GM18505 (cell line): ENCODE data around the gene CREBBP.
"Not testable (repeated sequence)": the region's sequence is repeated elsewhere in the genome, so short reads cannot be mapped to it uniquely, and the experiment has no call there.

Experiments used
- ATAC-seq: cut with Tn5 transposase; IDR thresholded peaks from one replicate; pipeline ENCODE4 v1.9.1; 2021; ENCODE audit not compliant: unreplicated experiment
- POLR2A ChIP-seq: IDR thresholded peaks from 4 replicates; pipeline ENCODE4 v1.6.1; 2011; ENCODE audit warnings: borderline replicate concordance; ENCODE audit not compliant: insufficient read depth, insufficient read length; ENCODE audit errors: extremely low read depth

The CREBBP gene

DNA sequence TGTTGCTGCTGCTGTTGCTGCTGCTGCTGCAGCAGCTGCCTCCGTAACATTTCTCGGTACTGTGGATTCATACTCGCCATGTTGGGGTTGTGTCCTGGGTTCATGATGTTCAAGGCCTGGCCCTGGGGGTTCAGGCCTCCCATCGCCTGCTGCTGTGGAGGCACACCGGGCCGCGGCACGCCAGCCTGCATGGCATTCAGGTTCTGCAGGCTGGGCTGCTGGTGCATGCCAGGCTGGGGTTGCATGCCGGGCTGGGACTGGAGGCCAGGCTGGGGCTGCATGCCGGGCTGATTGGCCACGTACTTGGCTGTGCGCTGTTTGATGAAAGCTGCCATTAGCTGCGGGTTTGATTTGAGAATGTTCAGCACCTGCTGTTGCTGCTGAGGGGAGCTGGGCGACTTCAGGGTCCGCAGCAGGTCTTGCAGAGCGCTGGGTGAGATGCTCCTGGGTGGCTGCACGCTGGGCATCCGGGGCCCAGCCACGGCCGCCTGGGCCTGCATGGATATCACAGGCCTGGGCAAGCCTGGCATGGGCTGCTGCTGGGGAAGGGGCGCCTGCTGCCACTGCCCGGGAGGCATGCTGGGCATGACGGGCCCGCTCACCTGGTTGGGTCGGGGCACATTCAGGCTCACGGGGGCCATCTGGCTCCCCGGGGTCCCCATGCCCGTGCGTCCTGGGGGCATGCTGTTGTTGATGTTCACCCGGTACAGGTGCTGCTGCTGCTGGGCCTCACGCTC is 151.9 kb downstream of the CREBBP start:
- TF ChIP-seq POLR2A: no peak
- ATAC-seq: no peak

DNA sequence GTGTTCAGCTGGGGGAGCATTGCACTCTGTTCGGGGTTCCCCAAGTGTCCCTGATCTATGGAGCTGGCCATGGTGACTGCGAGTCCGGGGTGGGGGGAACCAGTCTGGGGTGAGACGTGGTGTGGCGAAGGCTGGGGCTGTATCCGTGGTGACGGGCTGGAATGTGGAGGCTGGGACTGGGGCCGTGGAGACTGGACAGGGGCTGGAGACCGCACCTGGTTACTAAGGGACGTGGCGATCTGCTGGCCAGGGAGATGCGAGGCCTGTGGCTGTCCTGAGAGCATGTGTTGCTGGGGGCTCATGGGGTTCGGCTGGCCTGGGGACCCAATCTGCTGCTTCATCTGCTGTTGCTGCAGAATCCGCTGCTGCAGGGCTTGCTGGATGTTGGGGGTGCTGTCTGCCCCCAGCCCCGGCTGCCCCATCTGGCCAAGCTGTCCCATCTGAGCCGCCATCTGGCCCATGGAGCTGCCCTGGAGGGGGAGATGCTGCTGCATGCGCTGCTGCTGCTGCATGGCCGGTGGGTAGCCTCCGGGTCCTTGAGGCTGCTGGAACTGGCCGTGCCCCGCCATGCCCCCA is 152.6 kb downstream of the CREBBP start:
- ATAC-seq: no peak
- no peak for TF ChIP-seq POLR2A

DNA sequence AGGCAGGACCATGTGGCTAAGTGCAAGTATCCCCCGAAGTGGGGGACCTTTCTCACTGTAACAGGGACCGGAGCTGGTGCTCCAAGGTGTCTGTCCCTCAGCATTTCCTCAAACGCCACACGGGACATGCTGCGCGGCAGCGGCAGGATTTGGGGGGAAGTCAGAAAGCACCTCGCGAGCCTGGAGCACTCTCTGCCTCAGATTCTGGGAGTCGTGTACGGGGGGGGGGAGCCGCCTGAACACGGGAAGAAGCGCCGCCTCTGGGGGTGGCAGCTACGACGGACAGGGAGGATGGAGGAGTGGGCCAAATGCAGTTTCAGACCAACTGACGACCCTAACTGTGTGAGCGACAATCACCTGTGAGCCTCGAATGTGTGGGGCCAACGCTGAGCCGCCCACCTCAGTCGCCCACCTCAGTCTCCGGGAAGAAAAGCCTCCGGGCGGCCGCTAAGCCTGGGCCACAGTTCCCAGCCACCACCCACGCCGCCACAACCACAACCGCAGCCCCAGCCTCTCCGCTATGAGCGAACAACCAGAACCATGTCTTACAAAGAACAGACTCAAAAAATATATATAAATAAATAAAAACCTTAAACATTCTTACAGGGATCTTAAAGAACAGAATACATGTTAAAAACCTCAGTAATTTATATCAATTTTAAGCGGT is 154.4 kb downstream of the CREBBP start:
- ATAC-seq: no peak

DNA sequence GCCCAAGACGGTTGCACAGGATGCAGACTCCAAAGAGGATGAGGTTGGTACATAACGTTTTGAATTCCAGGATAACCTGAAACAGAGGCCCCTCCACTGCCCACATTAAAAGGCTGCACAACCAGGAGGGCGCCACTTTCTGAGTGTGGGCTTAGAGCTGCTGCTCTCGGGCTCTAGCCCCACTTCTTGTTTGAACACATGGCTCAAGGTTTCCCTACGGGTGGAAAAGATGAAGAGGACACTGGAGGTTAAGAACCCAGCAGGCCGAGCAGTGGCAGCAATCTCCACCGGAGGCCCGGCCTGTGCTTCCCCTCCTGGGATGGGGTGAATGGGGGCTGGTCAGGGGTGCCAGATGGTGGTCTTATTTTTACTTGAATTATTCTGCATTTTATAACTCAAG is 155.2 kb downstream of the CREBBP start:
- no peak for ATAC-seq
- no peak for TF ChIP-seq POLR2A

More for the DNA sequence above, 154.4 kb downstream of the CREBBP start:
- no peak for TF ChIP-seq POLR2A

DNA sequence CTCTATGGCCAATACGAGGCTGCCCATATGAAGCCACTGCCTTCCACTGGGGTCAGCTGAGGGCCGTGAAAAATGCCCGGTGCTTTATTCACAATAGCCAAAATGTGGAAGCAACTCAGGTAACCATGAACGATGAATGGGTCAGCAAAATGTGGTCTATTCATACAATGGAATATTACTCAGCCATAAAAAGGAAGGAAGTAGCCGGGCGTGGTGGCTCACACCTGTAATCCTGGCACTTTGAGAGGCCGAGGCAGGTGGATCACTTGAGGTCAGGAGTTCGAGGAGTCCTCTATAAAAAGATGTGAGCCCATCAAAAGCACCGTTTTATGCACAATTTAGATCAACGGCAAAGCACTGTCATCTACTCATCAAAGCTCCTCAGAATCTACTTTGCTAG is 158.0 kb downstream of the CREBBP start:
- ATAC-seq: no peak
- TF ChIP-seq POLR2A: no peak

DNA sequence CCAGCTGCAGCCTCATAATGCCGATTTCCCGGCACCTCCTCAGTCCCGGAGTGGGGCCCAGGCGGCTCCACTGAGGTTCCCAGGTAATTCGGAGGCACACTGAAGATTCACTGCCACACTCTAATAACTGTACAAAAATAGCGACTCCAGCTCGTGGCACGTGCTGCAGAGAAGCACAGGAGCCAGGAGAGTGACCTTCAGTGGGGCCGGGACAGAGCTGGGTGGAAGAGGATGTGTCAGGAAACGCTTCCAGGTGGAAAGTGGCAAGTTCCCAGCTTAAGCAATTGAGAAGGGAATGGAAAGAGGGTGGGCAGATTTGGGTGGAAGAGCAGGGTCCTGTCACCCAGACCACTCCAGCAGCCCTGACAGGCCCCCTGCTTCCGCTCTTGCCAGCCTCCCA is 160.1 kb downstream of the CREBBP start:
- ATAC-seq: no peak
- TF ChIP-seq POLR2A: no peak

DNA sequence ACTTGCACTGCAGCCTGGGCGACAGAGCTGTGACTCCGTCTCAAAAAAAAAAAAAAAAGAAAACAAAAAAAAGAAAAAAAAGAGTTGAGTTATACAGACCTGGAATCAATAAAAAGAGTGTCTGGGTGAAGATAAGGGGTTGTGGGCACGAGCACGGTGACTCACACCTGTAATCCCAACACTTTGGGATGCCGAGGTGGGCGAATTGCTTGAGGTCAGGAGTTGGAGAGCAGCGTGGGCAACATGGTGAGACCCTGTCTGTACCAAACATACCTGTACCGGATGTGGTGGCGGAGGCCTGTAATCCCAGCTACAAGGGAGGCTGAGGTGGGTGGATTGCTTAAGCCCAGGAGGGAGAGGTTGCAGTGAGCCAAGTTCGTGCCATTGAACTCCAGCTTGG is 161.9 kb downstream of the CREBBP start:
- no peak for TF ChIP-seq POLR2A
- ATAC-seq: no peak

DNA sequence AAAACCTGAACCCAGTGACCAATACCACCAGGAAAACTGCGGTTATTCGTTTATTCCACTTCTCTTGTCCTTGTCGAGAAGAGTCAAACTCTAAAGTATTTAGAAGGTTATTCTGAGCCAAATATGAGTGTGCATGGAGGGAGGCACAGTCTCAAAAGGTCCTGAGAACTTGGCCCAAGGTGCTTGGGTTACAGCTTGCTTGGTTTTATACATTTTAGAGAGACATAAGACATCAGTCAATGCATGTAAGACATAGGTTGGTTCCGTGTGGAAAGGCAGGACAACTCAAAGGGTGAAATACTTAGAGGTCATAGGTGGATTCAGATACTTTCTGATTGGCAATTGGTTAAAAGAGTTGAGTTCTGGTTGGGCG is 162.5 kb downstream of the CREBBP start:
- no peak for TF ChIP-seq POLR2A
- ATAC-seq: no peak

DNA sequence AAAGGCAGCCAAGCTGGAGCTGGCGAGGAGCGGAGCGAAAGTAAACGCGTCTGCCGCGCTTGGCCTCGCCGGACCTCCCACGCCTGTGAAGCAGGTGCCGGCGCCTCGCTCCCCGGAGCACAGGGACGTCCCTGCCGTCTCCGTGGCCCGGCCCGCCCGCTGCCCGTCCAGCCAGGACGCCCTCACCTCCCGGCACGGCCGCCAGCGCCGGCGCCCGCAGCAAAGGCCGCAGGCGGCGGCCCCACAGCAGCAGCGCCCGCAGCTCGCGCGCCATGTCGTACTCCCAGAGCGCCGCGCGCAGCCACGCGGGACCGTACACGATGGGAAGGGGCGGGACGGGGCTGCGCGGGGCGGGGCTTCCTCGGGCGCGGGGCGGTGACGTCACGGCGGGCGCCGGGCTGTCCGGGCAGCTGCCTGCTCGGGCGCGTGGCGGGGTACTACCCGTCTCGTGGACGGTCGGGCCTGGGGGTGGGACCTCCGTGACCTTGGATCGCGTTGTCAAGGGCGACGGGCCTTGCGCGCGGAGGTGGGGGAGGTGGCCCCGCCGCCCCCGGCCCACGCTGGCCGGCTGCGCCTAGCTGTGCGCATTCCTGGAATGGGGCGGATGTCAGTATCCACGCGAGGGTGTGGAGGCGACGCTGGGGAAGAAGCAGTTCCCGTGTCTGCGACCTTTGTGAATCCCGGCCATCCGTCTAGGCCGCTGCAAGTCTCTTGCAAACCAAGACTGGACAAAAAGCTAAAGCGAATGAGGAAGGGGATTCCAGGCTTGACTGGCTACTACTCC is 163.1 kb downstream of the CREBBP start, which contains the start of gene TRAP1:
Gene TRAP1 (minus strand): TSS at position 290 of the 784 bp plus-strand sequence. CDS start 16 bp downstream, at position 274.
- peak; percentile 85 for ATAC-seq
- TF ChIP-seq POLR2A: peak; percentile 92

DNA sequence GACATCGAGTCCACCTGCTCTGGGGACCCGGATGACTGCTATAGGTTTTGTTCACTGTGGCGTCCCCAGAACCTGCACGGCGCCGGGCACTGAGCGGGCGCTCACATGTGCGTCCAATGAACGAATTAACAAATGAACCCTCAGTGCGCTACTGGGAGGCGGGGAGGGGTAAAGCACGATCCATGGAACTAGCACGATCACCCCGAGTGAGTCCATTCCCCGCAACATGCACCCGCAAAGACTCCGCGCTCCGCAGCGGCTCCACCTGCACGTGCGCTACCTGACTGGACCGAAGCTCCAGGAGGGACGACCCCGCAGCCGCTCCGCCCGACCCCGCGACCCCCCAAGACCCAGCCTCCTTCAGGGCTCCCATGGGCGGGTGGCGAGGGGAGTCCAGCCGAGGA is 163.7 kb downstream of the CREBBP start:
- peak; percentile 28 for ATAC-seq
- TF ChIP-seq POLR2A: no peak

DNA sequence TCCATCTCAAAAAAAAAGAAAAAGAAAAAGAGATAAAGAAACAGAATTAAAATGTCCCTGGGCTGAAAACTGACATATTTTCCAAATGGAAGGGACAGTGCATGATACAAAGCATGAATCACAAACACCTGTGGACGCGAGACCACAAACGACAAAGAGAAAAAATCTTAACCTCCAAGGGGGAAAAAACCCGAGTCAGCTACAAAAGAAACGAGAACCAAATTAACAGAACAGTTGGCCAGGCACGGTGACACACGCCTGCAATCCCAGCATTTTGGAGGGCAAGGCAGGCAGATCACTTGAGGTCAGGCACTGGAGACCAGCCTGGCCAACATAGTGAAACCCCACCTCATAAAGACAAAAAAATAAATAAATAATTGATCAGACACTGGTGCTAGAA is 165.1 kb downstream of the CREBBP start:
- ATAC-seq: no peak
- no peak for TF ChIP-seq POLR2A

DNA sequence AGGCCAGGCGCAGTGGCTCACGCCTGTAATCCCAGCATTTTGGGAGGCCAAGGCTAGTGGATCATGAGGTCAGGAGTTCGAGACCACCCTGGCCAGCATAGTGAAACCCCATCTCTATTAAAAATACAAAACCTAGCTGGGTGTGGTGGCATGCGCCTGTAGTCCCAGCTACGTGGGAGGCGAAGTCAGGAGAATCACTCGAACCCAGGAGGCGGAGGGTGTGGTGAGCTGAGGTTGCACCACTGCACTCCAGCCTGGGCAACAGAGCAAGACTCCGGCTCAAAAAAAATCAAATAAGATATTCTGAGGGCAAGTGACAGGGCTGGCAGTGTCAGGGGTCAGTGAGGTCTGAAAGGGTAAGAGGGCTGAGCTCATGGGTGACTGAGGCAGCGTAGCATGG is 166.1 kb downstream of the CREBBP start:
- not testable (repeated sequence) for ATAC-seq

DNA sequence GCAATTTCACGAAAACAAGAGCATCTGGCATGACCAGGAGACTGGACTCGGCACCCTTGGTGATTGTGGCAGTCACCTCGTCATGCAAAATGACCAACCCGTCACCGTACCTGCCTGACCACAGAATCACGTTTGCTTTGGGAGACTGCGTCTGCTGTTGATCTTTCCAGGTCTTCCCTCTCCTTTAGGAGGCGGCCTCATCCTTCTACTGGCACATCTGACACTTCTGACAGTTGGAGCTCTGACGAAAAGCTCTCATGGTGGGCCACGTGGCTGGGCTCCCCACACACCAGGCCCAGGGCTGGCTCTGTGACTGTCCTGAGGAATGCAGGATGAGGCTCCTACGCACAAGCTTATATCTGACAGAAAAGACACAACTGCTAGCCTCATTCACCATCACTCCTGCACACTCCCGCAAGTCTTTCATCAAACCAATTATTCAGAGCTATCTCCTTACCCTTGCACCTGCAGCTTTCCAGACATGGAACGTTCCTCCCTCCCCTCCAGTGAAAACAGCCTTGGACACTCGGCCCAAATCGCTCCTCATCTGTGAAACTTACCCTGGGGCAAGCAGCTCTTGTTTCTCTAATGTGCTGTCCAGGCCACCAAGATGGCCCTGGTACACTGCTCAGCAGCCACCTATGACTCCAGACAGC is 166.8 kb downstream of the CREBBP start:
- TF ChIP-seq POLR2A: no peak
- ATAC-seq: no peak
